Measurements from ENCODE around the gene GPX4.
A peak's percentile ranks its signal among the peaks of the same experiment; 100 is the strongest.
"Not testable (repeated sequence)": the region's sequence is repeated elsewhere in the genome, so short reads cannot be mapped to it uniquely, and the experiment has no call there.

The GPX4 gene

DNA sequence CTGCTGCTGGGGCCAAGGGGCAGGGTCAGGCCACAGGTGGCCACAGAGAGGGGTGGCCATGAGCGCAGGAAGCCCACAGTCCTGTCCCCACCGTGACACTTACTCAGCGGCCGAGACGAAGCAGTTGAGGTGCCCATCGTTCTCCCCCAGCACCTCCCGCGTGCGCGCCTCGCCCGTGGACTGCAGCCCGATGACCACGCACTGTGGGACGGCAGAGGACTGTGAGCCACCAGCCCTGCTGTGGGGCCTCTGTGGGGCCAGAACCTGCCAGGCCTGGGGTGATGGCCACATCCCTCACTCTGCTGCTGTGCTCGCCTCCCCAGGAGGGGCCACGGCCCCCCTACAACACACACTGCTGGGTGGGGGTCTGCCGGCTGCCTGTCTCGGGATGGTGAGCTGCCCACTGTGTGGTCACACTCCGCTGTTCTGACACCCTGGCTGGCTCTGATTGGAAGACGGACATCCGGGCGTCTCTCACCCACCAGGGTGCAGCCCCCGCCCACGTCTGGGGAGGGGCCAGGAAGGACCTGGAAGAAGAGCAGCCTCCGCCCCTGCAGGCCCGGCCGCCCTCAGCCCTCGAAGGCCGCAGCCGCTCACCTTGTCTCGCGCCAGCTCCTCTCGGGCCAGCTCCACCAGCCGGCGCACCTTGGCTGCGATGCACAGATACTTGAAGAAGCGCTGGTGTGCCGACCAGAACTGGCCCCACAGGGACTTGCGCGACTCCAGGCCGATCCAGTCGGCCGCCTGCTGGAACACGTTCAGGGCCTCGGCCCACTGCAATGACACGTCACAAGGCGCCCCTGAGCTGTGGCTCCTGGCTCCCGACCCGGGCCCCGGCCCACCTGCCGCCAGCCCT, 13.2 kb downstream of the GPX4 start:
- no peak for DNase-seq

- no peak for DNase-seq
Observed at GRCh38 chr19:1117654-1118053, 13.9 kb downstream of the GPX4 start.

DNA sequence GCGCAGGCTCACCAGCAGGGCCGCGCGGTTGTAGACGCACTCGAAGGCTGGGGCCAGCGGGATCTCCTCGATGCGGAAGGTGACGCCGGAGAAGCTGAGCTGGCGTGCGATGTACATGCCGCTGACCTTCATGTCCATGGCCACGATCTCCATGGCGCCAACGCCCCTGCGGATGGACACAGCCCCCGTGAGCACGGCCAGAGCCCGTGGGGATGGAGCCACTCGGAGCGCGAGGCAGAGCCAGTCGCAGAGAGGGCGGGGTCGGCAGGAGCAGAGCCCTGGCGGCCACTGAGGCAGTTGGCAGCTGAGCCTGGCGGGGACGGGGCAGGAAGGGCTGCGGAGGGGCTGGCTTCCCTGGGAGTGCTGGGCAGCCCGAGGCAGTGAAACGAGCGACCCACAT, 15.2 kb downstream of the GPX4 start:
- DNase-seq: no peak

DNA sequence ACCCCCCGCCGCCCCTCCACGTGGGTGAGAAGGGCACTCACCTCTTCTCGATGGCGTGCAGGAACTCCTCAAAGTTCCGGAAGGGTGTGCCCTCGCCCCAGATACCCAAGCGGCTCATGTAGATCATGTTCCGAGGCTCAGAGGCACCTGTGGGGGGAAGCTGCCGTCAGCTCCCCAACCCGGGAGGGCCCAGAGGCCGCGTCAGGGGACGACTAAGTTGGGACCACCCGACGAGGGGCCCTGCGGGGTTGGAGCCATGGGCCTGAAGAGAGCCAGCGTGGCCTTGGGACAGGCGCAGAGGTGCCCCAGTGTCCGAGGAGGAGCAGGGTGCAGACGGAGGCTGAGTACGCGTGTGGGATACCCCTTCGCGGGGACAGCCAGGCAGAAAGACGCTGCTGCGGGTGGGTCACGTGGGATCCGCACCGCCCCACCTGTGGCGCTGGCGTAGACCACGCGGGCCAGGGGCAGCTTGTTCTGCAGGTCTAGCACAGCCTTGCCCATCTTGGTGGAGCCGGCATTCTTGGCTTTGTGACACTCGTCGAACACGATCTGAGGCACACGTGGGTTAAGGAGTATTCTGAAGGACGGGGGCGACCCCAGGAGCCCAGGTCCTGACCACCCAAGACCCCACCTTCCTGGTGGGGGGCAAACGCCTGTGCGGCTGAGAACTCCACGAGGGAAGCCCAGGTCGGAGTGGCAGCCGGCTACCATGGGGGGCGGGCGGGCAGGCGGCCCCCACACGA, 15.9 kb downstream of the GPX4 start:
- DNase-seq: no peak

GRCh38 chr19:1121395-1121794, 17.6 kb downstream of the GPX4 start:
- no peak for DNase-seq

DNA sequence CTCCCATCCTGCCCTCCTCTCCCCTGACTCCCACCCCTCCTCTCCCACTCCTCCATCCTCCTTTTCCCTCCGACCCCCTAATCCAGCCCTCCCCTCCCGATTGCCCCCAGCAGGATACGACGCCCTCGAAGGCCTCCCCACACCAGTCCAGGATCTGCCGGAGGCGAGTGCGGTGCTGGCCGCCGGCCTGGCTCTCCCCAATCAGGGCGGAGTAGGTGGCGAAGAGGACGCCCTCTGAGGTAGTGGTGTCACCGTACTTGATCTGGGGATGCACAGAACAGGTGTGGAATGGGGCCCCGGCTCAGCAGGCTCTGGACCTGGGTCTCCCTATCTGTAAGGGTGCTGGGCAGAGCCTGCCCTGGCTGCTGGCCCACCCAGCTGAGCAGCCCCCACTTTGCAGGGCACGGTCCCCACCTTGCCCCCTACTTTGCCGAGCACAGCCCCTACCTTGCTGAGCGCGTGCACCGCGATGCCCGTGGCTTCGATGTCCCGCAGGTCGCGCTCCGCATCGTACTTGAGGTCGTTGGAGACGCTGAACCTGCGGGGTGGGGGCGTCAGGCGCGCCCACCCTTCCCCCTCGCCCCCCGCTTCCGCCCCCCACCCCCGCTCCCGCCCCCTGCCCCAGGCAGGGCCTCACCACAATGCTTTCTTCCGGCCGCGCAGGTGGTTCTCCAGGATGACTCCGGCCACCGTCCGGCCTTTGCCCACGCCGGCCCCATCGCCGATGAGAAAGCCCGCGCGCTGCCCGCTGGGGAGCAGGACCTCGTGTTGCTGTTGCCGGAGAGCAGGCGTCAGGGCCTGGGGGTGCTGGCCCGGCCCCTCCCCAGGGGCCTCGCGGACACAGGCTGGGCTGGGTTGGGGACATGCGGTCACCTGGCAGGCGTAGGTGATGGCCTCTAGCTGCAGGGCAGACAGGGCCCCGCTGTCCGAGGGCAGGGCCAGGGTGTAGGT, 18.5 kb downstream of the GPX4 start:
- DNase-seq: no peak

- peak; percentile 53 for DNase-seq
Observed at GRCh38 chr19:1122972-1123363, 19.2 kb downstream of the GPX4 start.

DNA sequence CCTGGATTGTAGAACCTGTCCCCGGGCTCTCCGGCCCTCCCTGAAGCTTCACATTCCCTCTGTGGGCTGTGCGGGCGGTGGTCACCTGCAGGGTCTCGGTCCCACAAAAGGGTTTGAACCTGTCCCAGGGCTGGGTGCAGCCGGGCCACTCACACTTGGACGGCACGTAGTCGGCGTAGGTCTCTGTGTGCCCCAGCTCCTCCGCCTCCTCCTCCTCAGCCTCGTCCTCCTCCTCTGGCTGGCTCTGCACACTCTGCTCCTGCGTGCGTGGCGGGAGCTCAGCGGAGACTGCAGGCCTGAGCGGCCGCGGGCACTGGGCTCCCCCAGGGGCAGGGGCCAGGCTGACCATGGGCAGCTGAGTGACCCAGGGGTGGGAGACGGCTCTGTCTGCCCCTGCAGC, 19.6 kb downstream of the GPX4 start:
- no peak for DNase-seq

GRCh38 chr19:1123885-1124677, 20.3 kb downstream of the GPX4 start:
- DNase-seq: no peak

- peak; percentile 31 for DNase-seq
Observed at GRCh38 chr19:1125601-1126467, 22.0 kb downstream of the GPX4 start.

DNA sequence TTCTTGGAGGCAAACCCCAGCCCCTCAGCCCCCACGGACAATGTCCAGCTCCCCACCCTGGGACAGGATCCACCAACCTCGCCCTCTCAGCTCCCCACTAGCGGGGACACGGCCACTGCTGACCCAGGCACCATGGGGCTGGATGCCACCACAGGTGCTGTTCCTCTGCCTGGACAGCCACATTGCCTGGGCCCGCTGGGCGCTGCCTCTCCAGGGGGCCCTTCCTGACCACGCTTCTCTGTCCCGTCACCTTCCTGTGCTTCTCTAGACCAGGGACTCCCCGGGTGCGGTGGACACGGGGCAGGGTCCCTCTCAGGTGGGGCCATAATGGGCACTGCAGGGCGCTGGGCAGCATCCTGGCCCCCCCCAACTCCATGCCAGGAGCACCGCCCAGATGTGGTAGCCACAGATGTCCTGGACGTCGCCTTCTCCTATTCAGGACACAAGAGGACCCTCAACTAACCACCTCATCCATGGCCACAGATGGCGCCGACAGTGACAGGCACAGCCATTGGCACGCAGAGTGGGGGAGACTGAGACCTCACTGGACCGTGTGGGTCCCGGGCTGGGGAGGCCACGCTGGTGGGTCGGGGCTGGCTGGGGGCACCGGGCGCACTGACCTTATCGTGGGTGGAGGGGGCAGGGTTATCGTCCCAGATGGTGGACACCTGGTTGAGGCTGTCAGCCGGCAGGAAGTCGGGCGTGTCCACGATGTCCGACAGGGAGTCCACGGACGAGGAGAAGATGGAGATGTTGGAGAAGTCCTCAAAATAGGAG, 23.4 kb downstream of the GPX4 start:
- DNase-seq: no peak

- DNase-seq: no peak
Observed at GRCh38 chr19:1128106-1128505, 24.3 kb downstream of the GPX4 start.

GRCh38 chr19:1129084-1129483, 25.3 kb downstream of the GPX4 start:
- DNase-seq: not testable (repeated sequence)

- no peak for DNase-seq
Observed at GRCh38 chr19:1129535-1129934, 25.7 kb downstream of the GPX4 start.

DNA sequence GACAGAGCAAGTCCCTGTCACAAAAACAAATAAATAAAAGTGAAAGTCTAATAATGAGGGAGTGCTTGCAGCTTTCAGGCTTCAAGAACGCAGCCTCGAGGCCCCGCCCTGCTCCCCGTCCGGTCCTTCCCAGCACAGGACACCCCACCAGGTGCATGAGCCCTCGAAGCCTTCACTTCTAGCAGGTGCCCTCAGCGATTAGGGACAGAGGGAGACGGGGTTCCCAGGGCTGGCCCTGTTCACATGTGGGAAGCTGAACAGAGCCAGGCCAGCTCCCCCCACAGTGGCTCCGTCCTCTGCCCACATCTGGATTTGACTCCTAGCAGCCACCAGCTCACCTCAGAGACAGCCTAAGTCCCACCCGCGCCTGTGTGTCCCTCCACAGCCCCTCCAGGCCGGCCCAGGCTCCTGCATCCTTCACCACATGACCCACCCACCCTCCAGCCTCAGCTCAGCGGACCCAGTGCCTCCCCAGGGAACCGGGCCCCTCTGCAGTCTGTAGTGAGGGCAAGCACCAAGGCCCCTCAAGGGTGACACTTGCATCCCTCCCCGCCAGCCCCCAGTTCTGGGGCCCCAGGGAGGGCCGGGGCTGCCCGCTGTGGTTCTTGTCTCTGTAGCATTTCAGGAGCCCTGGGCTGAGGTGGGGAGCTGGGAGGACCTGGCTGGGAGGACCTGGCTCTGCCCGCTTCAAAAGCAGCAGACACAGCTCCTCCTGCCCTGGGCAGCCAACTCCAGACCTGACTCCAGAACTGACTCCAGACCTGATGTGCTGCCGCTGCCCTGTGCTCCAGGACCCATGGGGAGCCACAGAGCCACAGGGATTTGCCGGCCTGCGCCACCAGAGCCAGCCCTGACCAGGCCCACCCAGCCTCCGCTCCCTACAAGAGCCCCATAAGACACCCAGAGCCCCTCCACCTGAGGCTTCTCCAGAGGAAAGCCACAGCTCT, 27.2 kb downstream of the GPX4 start:
- no peak for DNase-seq

GRCh38 chr19:1131718-1132551, 28.1 kb downstream of the GPX4 start:
- DNase-seq: peak; percentile 84

DNA sequence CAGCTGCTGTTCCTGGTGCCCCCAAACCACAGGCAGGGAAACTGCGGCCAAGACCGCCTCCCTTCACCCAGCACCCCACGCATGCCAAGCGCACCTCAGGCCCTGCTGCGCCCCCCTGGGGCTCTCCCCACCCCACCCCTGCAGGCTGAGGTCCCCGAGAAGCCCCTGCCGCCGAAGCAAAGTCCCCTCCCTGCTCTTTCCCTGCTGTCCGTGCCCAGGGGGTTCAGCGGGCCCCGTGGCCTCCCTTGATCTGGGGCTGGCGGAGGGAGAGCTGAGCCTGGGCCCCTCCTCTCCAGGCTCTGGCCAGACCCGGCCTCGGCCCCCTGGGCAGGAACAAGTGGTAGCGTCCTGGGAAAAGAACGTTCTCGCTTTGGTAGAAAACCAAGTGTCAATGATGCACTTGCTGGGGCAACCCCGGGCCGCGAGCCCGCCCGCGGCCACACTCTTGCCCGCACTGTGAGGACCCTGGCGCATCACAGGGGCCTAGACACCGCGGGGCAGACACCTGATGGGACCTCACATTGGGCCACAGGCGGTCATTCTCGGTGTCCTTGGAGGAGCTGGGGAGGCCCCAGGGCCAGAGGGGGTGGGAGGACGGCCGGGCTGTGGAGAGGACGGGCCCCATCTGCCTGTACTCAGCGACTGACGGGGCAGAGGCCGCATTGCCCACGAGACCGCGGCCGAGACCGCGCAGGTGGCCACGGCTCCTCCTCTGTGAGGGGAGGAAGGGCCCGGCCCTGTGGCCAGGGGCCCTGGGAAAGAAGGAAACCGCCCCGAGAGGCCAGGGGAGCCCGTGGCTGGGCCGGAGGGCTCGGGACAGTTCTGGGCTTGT, 29.0 kb downstream of the GPX4 start:
- DNase-seq: no peak

All from NCI-H226 (cell line).